ENCODE data around the gene TTC27.

The TTC27 gene

GRCh38 chr2:32758232-32758631 is 130.4 kb downstream of the TTC27 start:
- no peak for DNase-seq

GRCh38 chr2:32760628-32761027 is 132.8 kb downstream of the TTC27 start:
- no peak for DNase-seq

DNA sequence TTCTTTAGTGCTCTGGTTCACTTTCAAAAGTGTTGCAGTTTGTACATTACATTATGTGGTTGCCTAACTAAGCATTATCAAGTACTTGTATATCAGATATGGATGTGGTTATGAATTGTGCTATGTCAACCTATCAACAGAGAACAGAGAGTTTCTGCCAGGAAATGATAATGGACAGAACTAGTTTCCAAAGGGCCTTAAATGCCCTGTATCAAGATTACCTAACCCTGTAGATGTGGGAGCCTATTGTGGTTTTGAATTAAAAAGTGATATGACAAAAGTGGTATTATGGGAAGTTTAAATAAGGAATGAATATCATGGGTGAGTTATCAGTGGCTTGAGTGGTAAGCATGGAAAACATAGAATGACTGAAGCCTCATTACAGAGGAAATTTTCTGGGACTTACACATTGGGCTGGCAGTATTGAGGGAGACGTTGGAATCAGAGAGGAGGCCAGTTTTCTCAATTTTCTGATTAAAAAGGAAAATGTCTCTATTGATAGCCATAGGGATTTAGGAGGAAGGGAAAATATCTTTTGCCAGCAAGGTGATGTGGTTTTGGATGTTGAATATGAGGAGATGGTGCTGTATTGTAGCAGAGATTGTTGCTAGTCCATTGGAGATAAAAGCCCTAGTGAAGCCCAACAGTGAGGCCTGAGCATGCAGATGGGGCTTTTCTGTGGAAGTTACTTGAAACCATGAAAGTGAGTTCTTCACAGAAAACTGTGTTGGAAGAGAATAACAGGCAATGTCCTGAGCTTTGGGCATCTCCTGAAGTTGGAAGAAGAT is 140.7 kb downstream of the TTC27 start:
- no peak for DNase-seq

- DNase-seq = no peak
Measured at GRCh38 chr2:32770360-32770759, 142.5 kb downstream of the TTC27 start.

- no peak for DNase-seq
Measured at GRCh38 chr2:32772638-32773447, 145.0 kb downstream of the TTC27 start.

GRCh38 chr2:32773448-32773808 is 145.6 kb downstream of the TTC27 start:
- DNase-seq = no peak

DNA sequence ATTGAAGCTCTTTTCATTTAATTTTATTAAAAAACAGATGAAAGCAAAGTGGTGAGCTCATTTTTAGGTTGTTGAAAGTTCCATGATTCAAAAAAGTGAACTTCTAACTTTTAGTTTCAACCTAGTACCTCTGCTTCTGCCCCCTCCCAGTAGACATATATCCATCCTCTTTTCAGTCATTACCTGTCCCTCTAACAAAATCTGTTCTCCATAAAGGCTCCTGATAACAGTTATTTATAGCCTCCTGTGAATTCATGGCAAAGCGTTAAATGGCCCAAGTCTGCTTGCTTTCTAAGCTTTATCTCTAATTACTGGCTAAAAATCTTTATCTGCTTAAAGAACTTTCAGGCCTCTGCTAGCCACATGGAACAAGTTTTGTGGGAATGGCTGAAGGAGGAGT is 148.1 kb downstream of the TTC27 start:
- no peak for DNase-seq

GRCh38 chr2:32777714-32778113 is 149.9 kb downstream of the TTC27 start:
- no peak for DNase-seq

GRCh38 chr2:32780961-32781360 is 153.1 kb downstream of the TTC27 start:
- DNase-seq = no peak

GRCh38 chr2:32783469-32783868 is 155.6 kb downstream of the TTC27 start:
- no peak for DNase-seq

GRCh38 chr2:32783933-32784332 is 156.1 kb downstream of the TTC27 start:
- no peak for DNase-seq

- no peak for DNase-seq
Measured at GRCh38 chr2:32787207-32787606, 159.4 kb downstream of the TTC27 start.

DNA sequence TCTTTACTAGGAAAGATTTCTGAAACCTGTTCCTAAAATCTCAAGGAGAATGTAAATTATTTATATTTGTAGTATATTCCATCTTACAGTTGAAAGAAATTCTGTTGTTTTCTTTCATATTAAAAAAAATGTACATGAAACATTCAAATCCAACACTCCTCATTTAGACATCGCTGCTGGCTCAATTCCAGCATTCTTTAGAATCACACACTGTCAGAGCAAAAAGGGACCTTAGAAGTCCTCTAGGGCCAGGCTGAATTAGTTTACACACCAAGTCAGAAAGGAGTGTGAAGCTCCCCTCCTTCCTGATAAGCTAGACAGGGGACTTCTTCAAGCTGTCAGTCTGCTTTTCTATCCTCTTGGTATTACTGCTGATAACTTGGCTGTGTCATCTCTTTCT is 160.3 kb downstream of the TTC27 start:
- no peak for DNase-seq

DNA sequence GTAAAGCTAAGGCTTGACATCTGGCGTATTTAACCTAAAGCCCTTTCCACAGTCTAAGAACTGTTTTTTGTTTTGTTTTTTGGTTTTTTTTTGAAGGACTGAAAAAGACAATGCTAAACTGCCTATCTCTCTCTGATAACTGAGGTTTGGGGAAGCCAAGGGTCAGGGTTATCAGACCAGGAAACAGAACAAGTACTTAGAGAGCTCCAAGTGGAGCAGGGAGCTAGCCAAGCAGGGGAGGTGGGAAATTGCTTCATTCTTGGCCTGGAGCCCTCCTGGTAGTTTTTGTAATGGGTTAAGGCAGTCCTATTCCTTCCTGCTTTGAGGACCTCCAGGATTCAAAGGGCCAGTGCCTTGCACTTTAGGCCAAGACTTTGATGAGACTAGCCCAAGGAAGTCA is 164.6 kb downstream of the TTC27 start:
- no peak for DNase-seq

DNA sequence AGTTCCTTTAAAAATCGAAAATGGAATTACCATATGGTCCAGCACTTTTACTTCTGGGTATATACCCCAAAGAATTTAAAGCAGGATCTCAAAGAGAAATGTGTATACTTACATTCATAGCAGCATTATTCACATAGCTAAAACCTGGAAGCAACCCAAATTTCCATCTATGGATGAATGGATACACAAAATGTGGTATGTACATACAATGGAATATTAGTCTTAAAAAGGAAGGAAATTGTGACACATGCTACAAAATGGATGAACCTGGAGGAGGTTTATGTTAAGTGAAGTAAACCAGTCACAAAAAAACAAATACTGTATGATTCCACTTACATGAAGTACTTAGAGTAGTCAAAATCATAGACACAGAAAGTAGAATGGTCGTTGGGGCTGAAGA is 171.0 kb downstream of the TTC27 start:
- no peak for DNase-seq

DNA sequence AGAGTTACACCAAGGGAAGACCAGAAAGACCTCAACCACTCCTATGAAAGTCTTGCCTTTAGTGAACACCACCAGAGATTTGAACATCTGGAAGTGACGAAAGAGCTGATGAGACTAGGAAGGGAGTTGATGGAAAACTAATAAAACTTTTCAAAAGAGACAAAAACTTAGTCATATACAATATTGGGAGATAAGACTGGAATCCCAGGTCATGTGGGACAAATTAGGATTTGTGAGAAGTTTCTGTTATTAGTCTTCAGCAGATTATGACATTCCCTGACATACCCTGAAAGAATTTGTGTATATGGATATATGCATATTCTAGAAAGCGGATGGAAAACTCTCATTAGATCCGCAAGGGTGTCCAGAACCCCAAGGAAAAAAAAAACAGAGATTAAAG is 173.9 kb downstream of the TTC27 start:
- DNase-seq = no peak

- no peak for DNase-seq
Measured at GRCh38 chr2:32802877-32803276, 175.0 kb downstream of the TTC27 start.

DNA sequence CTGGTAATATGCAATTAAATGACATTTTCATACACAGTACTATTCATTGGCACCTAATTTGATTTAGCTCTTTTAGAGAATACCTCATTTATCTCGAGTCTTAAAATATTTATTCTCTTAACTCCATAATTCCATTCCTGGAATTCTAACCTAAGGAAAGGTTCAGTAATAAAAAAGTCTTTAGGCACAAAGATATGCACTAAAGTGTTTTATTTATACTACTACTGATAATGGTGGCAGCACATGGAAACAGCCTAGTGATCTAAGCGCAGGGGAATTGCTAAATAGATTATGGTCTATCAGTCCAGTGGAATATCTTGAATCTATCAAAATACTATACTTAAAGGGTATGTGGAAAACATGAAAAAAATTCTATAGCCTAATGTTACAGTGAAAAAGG is 176.4 kb downstream of the TTC27 start:
- DNase-seq = no peak

- no peak for DNase-seq
Measured at GRCh38 chr2:32805104-32806095, 177.6 kb downstream of the TTC27 start.

GRCh38 chr2:32806857-32807256 is 179.0 kb downstream of the TTC27 start:
- DNase-seq = no peak

DNA sequence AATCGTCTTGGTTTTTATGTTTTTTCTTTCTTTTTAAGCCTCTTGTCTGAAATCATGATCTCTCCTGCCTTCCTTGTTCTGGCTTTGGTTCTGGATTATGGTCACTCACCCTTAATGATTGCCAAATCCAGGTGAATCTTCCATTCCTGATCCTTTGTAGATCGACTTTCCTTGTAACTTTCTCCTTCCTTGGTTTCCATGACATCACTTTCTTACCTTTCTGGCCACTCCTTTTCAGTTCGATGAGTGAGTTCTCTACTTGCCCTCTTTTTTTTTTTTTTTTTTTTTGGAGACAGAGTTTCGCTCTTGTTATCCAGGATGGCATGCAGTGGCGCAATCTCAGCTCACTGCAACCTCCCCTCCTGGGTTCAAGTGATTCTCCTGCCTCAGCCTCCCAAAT is 179.8 kb downstream of the TTC27 start:
- no peak for DNase-seq

- DNase-seq = no peak
Measured at GRCh38 chr2:32810909-32811495, 183.2 kb downstream of the TTC27 start.

- no peak for DNase-seq
Measured at GRCh38 chr2:32811696-32812095, 183.8 kb downstream of the TTC27 start.

Data from NCI-H748 treated with DMSO at 0.1 percent for 48 hours (cell line).